OCI-LY3 (cell line): ENCODE data around the gene WWOX.

ENCODE experiments used
- EZH2phosphoT487 ChIP-seq: fragments of 200-600 bp; shearing (Covaris generic); IDR thresholded peaks from 2 replicates; pipeline ENCODE4 v1.6.1; 2018; ENCODE audit warnings: antibody characterized with exemption, mixed run types, low read depth
- TF ChIP-seq, protein P1 (sequence below): fragments of 200-600, 300-600 bp; sonication (generic); IDR thresholded peaks from 2 replicates; pipeline ENCODE4 v1.5.1; 2014; ENCODE audit warnings: antibody characterized with exemption, low read length, low read depth

- TF ChIP-seq, protein P1, sequence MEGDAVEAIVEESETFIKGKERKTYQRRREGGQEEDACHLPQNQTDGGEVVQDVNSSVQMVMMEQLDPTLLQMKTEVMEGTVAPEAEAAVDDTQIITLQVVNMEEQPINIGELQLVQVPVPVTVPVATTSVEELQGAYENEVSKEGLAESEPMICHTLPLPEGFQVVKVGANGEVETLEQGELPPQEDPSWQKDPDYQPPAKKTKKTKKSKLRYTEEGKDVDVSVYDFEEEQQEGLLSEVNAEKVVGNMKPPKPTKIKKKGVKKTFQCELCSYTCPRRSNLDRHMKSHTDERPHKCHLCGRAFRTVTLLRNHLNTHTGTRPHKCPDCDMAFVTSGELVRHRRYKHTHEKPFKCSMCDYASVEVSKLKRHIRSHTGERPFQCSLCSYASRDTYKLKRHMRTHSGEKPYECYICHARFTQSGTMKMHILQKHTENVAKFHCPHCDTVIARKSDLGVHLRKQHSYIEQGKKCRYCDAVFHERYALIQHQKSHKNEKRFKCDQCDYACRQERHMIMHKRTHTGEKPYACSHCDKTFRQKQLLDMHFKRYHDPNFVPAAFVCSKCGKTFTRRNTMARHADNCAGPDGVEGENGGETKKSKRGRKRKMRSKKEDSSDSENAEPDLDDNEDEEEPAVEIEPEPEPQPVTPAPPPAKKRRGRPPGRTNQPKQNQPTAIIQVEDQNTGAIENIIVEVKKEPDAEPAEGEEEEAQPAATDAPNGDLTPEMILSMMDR: no peak
- no peak for TF ChIP-seq EZH2phosphoT487
Observed at GRCh38 chr16:78537511-78537910, 438.1 kb downstream of the WWOX start.
